ENCODE data around the gene KANTR. TPM values are rescaled to one million over a fixed set of nuclear protein-coding genes. Genes with fewer than 3 reads are reported as not detected.
"Not testable (repeated sequence)": the region's sequence is repeated elsewhere in the genome, so short reads cannot be mapped to it uniquely, and the experiment has no call there.

The KANTR gene
- total RNA-seq, 1 donor from 2014 or later = 10.3 TPM

DNA sequence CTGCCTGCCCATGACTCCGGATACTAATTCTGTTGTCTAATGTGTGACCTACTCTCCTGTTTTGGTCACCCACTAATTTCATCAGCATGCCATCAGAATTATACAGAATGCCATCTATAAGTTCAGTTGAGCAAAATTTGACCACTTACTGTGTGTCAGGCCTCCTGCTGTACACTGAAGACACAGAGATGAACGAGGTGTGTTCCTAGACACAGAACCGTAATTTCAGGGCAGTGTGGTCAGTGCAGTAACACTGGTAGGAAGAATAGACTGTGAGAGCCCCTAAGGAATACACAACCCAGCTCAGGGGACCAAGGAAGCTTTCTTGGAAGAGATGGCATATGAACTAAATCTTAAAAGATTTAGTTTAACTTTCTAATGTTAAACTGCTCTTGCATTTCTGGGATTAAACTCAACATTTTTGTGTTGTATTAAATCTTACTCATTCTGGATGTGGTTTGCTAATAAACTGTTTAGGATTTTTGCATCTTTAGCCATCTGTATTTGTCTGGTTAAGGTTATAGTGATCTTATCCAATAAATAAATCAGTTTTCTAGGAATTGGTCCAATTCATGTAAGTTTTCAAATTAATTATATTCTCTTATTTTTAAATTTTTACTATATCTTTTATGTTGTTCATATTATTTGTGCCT, 34.3 kb downstream of the KANTR start:
- DNase-seq (ENCODE audit: low spot score) = no peak

- no peak for DNase-seq (ENCODE audit: low spot score)
Observed at GRCh38 chrX:53133400-53133799, 39.5 kb downstream of the KANTR start.

- DNase-seq (ENCODE audit: low spot score) = no peak
Observed at GRCh38 chrX:53135581-53135980, 41.6 kb downstream of the KANTR start.

GRCh38 chrX:53153581-53153980, 59.6 kb downstream of the KANTR start:
- DNase-seq (ENCODE audit: low spot score) = no peak

GRCh38 chrX:53155512-53156206, 61.7 kb downstream of the KANTR start:
- DNase-seq (ENCODE audit: low spot score) = no peak

DNA sequence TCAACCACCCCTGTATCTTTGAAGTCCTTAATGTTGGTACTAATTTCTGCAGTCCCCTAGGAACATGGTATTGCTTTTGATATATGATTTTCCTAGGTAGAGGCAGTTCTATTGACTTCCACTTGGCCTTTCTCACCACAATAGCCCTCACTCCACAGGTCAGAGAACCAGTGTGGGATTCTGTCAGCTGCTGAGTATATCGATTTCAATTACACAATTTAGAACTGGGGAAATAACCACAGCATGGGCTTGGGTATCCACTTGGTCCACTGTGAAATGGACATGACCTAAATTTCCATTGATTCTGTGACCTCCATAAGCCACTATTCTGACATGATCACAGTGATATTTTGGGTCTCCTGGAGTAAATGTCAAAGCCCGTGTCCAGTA, 62.3 kb downstream of the KANTR start:
- DNase-seq (ENCODE audit: low spot score) = no peak

DNA sequence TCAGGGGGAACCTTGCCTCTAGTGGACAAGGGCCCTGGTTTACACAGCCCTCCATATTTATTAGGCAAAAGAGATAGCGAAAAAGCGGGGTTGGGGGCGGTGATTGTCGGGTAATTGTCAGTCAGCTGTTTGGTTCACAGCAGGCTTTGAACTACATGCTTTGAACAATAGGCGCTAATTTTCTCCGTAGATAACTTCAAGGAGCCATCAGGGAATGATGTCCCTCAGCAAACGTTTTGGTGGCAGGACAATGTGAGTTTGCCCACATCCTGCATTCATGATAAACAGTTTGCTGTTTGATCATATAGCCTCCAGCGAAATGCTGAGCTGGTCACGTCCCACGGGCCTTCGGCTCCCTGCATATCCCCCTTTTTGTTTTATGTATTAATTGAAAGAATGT, 65.2 kb downstream of the KANTR start:
- DNase-seq (ENCODE audit: low spot score) = no peak

- DNase-seq (ENCODE audit: low spot score) = no peak
Observed at GRCh38 chrX:53160297-53160983, 66.5 kb downstream of the KANTR start.

DNA sequence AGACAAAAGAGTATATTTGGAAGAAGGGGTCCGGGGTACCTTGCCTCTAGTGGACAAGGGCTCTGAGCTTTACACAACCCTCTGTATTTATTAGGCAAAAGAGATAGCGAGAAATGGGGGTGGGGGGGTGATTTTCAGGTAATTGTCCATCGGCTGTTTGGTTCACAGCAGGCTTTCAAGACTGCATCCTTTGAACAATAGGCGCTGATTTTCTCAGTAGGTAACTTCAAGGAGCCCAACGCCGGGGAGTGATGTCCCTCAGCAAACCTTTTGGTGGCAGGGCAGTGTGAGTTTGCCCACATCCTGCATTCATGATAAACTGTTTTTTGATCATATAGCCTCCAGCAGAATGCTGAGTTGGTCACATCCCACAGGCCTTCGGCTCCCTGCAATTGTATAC, 69.5 kb downstream of the KANTR start:
- no peak for DNase-seq (ENCODE audit: low spot score)

GRCh38 chrX:53164566-53164965, 70.6 kb downstream of the KANTR start:
- not testable (repeated sequence) for DNase-seq (ENCODE audit: low spot score)

DNA sequence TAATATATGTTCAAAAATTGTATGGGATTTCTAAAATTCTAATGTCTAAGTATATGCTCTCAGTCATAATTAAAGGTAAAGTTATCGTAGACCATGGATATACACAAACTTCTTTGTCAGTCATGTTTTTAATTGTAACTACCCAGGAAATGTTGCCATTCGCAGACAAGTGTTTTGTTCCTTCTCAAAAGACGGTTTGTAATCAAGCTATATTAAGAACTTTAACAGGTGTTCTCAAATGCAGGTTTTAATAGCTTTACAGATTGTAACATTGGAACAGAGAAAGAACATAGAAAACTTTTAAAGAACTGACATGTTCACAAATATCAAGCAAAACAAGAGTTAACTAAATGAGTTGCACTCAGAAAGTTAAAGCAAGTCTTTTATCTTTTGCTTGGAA, 72.2 kb downstream of the KANTR start:
- no peak for DNase-seq (ENCODE audit: low spot score)

GRCh38 chrX:53171356-53171755, 77.4 kb downstream of the KANTR start:
- no peak for DNase-seq (ENCODE audit: low spot score)

Other genes starting within 250 kb of the KANTR start
- not detected for gene XAGE3, start 226.1 kb upstream of the KANTR start, total RNA-seq
- 12.4 TPM for gene FAM156B, start 196.8 kb upstream of the KANTR start, total RNA-seq
- gene FAM156A, start 135.6 kb upstream of the KANTR start, total RNA-seq = 22.4 TPM
- 1.4 TPM for gene GPR173, start 45.4 kb upstream of the KANTR start, total RNA-seq
- gene TSPYL2, start 11.8 kb upstream of the KANTR start, total RNA-seq = 34.8 TPM
- gene KDM5C, start 131.1 kb downstream of the KANTR start, total RNA-seq = 140 TPM
- 34.5 TPM for gene IQSEC2, start 187.4 kb downstream of the KANTR start, total RNA-seq